Measurements from ENCODE around the gene OR2D3.

- TF ChIP-seq, protein P1, sequence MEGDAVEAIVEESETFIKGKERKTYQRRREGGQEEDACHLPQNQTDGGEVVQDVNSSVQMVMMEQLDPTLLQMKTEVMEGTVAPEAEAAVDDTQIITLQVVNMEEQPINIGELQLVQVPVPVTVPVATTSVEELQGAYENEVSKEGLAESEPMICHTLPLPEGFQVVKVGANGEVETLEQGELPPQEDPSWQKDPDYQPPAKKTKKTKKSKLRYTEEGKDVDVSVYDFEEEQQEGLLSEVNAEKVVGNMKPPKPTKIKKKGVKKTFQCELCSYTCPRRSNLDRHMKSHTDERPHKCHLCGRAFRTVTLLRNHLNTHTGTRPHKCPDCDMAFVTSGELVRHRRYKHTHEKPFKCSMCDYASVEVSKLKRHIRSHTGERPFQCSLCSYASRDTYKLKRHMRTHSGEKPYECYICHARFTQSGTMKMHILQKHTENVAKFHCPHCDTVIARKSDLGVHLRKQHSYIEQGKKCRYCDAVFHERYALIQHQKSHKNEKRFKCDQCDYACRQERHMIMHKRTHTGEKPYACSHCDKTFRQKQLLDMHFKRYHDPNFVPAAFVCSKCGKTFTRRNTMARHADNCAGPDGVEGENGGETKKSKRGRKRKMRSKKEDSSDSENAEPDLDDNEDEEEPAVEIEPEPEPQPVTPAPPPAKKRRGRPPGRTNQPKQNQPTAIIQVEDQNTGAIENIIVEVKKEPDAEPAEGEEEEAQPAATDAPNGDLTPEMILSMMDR (IDR thresholded peaks at IDR 0.05; ENCODE audit: low read depth, low read length, poor library complexity, severe bottlenecking): no peak
- TF ChIP-seq EZH2phosphoT487 (IDR thresholded peaks at IDR 0.05; ENCODE audit: borderline replicate concordance, low read length): no peak
These were observed 48.0 kb downstream of the OR2D3 start for GRCh38 chr11:6968816-6969215.
